Measurements from ENCODE around the gene EWSR1.
"Not testable (repeated sequence)": the region's sequence is repeated elsewhere in the genome, so short reads cannot be mapped to it uniquely, and the experiment has no call there.

EWSR1 gene

GRCh38 chr22:29247891-29248290 is 20.2 kb upstream of the EWSR1 start:
- DNase-seq, result not testable (repeated sequence)

- no peak for DNase-seq
These were observed 16.8 kb upstream of the EWSR1 start for GRCh38 chr22:29251265-29251664.

- no peak for DNase-seq
These were observed 15.8 kb upstream of the EWSR1 start for GRCh38 chr22:29251981-29252911.

GRCh38 chr22:29253561-29254285 is 14.3 kb upstream of the EWSR1 start:
- no peak for DNase-seq

GRCh38 chr22:29254286-29254660 is 13.8 kb upstream of the EWSR1 start:
- DNase-seq, result no peak

GRCh38 chr22:29255064-29255621 is 12.9 kb upstream of the EWSR1 start:
- DNase-seq, result no peak

GRCh38 chr22:29256606-29257325 is 11.3 kb upstream of the EWSR1 start:
- DNase-seq, result no peak

GRCh38 chr22:29257751-29258181 is 10.3 kb upstream of the EWSR1 start:
- DNase-seq, result no peak

GRCh38 chr22:29258407-29259252 is 9.4 kb upstream of the EWSR1 start:
- no peak for DNase-seq

- DNase-seq, result no peak
These were observed 8.7 kb upstream of the EWSR1 start for GRCh38 chr22:29259253-29259899.

GRCh38 chr22:29260031-29260560 is 8.0 kb upstream of the EWSR1 start:
- no peak for DNase-seq

- no peak for DNase-seq
These were observed 7.3 kb upstream of the EWSR1 start for GRCh38 chr22:29260601-29261315.

- no peak for DNase-seq
These were observed 4.2 kb upstream of the EWSR1 start for GRCh38 chr22:29263791-29264276.

- DNase-seq, result no peak
These were observed 2.8 kb upstream of the EWSR1 start for GRCh38 chr22:29265305-29265704.

GRCh38 chr22:29265929-29266328 is 2.1 kb upstream of the EWSR1 start:
- DNase-seq, result no peak

GRCh38 chr22:29266564-29267461 is 1.3 kb upstream of the EWSR1 start:
- DNase-seq, result no peak

- no peak for DNase-seq
These were observed 608 bp upstream of the EWSR1 start for GRCh38 chr22:29267462-29267857.

GRCh38 chr22:29268511-29269229 is 602 bp downstream of the EWSR1 start:
- DNase-seq, result no peak

GRCh38 chr22:29269230-29269604 is 1.1 kb downstream of the EWSR1 start:
- DNase-seq, result no peak
